K562 (cell line): Measurements from ENCODE around the gene PAQR7.

Experiments used
- HDAC8 ChIP-seq: fragments of 450-650 bp; IDR thresholded peaks from 2 replicates; pipeline ENCODE4 v1.6.1; 2016; ENCODE audit warnings: mild to moderate bottlenecking, missing genetic modification characterization, moderate library complexity, missing compliant biosample characterization
- LARP7 ChIP-seq: fragments of 450-650 bp; IDR thresholded peaks from 2 replicates; pipeline ENCODE4 v1.6.1; 2016
- MYC ChIP-seq, 2 experiments: fragments of 250-450 bp in 1 of 2; sonication (Bioruptor Pico) in 1 of 2; IDR thresholded peaks; 2 replicates each; pipeline versions ENCODE4 v1.5.1 to v1.6.1; 2012 to 2021; ENCODE audit warnings: low read depth in 2 of 2, borderline replicate concordance in 1 of 2, improper control_type of control experiment in 1 of 2, low read length in 1 of 2, mild to moderate bottlenecking in 1 of 2, moderate library complexity in 1 of 2
- POLR2A ChIP-seq: fragments of 450-650 bp; conservative IDR thresholded peaks from 2 replicates; pipeline ENCODE4 v1.6.1; 2016

- no peak for TF ChIP-seq MYC (IDR thresholded peaks at IDR 0.05; ENCODE audit: low read depth, low read length)
- no peak for TF ChIP-seq MYC (CRISPR knock-in tag; IDR thresholded peaks at IDR 0.05; ENCODE audit: borderline replicate concordance, low read depth)
- no peak for TF ChIP-seq HDAC8 (tag)
- no peak for TF ChIP-seq POLR2A
- TF ChIP-seq LARP7: no peak
These were observed 14.9 kb upstream of the PAQR7 start for GRCh38 chr1:25890239-25891034.
